ENCODE data around the gene PADI4. TPM values are rescaled to one million over a fixed set of nuclear protein-coding genes. Genes with fewer than 3 reads are reported as not detected.
"Not testable (repeated sequence)": the region's sequence is repeated elsewhere in the genome, so short reads cannot be mapped to it uniquely, and the experiment has no call there.

Gene PADI4
- total and polyA plus RNA-seq, 4 donors = 0.11 to 11.2 (median 0.89) TPM; not detected in 1

GRCh38 chr1:17397910-17398695 lies 90.1 kb downstream of the PADI4 start:
- H3K9me3 ChIP-seq (ENCODE audit: control insufficient read depth, insufficient read depth, low read length) = no peaks in the 10 kb centered on the region
- H3K4me1 ChIP-seq (ENCODE audit: control insufficient read depth, insufficient read depth, low read length) = no peaks in the 10 kb centered on the region
- H3K36me3 ChIP-seq (ENCODE audit: control insufficient read depth, insufficient read depth, low read length) = no peaks in the 10 kb centered on the region
- 90% methylated on average over 3 of the region's 7 CpGs for WGBS (ENCODE audit: insufficient coverage)
- no peaks in the 10 kb centered on the region for H3K27me3 ChIP-seq (ENCODE audit: control insufficient read depth, insufficient read depth, low read length)
- H3K4me3 ChIP-seq (ENCODE audit: low read depth, low read length) = no peak overlapping the region
- no peak for DNase-seq (ENCODE audit: low read depth in 4 of 6, low spot score in 6 of 6)
- no peak overlapping the region for H3K27ac ChIP-seq (ENCODE audit: low read depth, low read length)

DNA sequence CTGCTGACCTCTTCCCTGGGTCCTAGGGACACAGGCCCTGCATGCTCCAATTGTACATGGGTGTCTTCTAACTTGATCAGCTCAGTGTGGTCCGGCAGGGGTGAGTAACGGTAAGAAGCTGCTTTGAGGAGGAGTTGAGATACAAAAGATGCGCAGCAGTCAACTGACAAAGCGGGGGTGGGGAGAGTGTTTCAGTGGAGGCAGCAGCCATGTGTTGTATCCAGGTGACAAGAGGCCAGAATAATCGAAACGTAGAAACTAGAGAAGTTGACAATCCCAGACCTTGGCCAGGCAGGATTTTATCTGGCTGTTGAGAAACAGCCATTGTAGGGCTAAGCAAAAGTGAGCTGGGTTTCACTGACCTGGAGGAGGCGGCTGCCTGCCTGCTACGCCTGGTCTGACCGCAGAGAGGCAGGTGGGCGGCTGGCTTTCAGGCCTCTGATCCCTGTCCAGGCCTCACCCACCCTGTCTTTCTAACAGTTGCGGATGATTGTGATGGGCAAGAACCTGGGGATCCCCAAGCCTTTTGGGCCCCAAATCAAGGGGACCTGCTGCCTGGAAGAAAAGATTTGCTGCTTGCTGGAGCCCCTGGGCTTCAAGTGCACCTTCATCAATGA lies 92.8 kb downstream of the PADI4 start:
- H3K4me3 ChIP-seq (ENCODE audit: low read depth, low read length) = no peak overlapping the region
- H3K4me1 ChIP-seq (ENCODE audit: control insufficient read depth, insufficient read depth, low read length) = peaks cover 2% of the 10 kb centered on the region
- no peaks in the 10 kb centered on the region for H3K9me3 ChIP-seq (ENCODE audit: control insufficient read depth, insufficient read depth, low read length)
- 72% methylated on average over 10 of the region's 11 CpGs for WGBS (ENCODE audit: insufficient coverage)
- H3K36me3 ChIP-seq (ENCODE audit: control insufficient read depth, insufficient read depth, low read length) = peaks cover 4% of the 10 kb centered on the region
- no peak for DNase-seq (ENCODE audit: low read depth in 4 of 6, low spot score in 6 of 6)
- no peak overlapping the region for H3K27ac ChIP-seq (ENCODE audit: low read depth, low read length)
- no peaks in the 10 kb centered on the region for H3K27me3 ChIP-seq (ENCODE audit: control insufficient read depth, insufficient read depth, low read length)

- H3K27ac ChIP-seq (ENCODE audit: low read depth, low read length) = no peak overlapping the region
- no peak overlapping the region for H3K4me3 ChIP-seq (ENCODE audit: low read depth, low read length)
- H3K27me3 ChIP-seq (ENCODE audit: control insufficient read depth, insufficient read depth, low read length) = no peaks in the 10 kb centered on the region
- no peaks in the 10 kb centered on the region for H3K9me3 ChIP-seq (ENCODE audit: control insufficient read depth, insufficient read depth, low read length)
- peaks cover 10% of the 10 kb centered on the region for H3K36me3 ChIP-seq (ENCODE audit: control insufficient read depth, insufficient read depth, low read length)
- 54% methylated on average over 2 of the region's 4 CpGs for WGBS (ENCODE audit: insufficient coverage)
- peaks cover 8% of the 10 kb centered on the region for H3K4me1 ChIP-seq (ENCODE audit: control insufficient read depth, insufficient read depth, low read length)
- DNase-seq (ENCODE audit: low read depth in 4 of 6, low spot score in 6 of 6) = no peak
These were observed 93.8 kb downstream of the PADI4 start for GRCh38 chr1:17401841-17402240.

DNA sequence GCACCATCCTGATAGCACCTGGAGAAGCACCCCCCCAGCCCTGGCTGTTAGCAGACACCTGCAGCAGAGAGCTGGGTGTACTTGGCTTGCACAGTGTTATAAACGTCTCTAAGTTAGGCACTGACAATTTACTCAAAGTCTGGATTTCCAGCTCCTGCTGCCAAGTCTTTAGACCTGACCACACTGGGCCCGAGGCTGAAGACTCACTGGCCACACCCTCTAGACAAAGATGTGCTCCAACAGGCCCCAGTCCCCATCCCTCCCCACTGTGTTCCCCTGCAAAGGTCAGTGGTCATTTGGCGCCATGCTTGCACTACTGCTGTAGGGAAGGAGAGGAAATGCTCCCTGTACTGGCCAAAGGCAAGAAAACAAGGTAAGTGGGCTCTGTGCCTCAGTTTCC lies 95.1 kb downstream of the PADI4 start:
- WGBS (ENCODE audit: insufficient coverage) = 41% methylated on average over 3 of the region's 3 CpGs

DNA sequence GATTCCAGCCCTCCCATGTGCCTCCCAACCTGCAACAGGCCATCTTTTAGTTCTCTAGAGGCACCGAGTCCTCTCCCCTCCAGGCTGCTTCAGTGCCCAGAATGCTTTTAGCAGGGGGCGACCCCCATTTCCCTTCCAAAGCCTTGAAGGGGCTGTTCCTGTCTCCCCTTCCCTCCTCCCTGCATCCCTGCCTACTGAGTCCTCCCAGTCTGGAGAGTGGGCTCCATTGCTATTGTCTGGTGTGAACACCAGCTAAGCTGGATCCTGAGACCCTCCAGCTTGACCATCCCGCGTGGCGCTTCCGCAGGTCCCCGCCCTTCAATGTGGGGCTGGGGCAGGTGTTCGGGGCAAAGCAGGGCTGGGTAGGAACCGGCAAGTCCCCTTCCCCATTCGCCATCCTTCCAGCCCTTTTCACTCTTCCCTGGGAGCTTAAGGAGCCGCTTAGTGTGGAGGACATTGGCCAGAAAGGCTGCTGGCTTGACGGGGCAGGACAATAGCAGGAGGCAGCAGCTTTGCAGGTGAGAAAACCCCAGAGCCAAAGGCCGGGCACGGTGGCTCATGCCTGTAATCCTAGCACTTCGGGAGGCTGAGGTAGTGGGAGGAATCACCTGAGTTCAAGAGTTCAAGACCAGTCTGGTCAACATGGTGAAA lies 96.2 kb downstream of the PADI4 start:
- H3K4me1 ChIP-seq (ENCODE audit: control insufficient read depth, insufficient read depth, low read length) = peaks cover 8% of the 10 kb centered on the region
- no peaks in the 10 kb centered on the region for H3K9me3 ChIP-seq (ENCODE audit: control insufficient read depth, insufficient read depth, low read length)
- no peaks in the 10 kb centered on the region for H3K27me3 ChIP-seq (ENCODE audit: control insufficient read depth, insufficient read depth, low read length)
- WGBS (ENCODE audit: insufficient coverage) = 71% methylated on average over 12 of the region's 15 CpGs
- H3K27ac ChIP-seq (ENCODE audit: low read depth, low read length) = no peak overlapping the region
- no peak overlapping the region for H3K4me3 ChIP-seq (ENCODE audit: low read depth, low read length)
- DNase-seq (ENCODE audit: low read depth in 4 of 6, low spot score in 6 of 6) = no peak
- peaks cover 29% of the 10 kb centered on the region for H3K36me3 ChIP-seq (ENCODE audit: control insufficient read depth, insufficient read depth, low read length)

More for the DNA sequence above, 95.1 kb downstream of the PADI4 start:
- Histone ChIP-seq H3K9me3 (ENCODE audit: control insufficient read depth, insufficient read depth, low read length) (no peaks in the 10 kb centered on the region), H3K4me1 (ENCODE audit: control insufficient read depth, insufficient read depth, low read length) (peaks cover 8% of the 10 kb centered on the region), H3K27ac (ENCODE audit: low read depth, low read length) (no peak overlapping the region), H3K36me3 (ENCODE audit: control insufficient read depth, insufficient read depth, low read length) (peaks cover 18% of the 10 kb centered on the region), H3K4me3 (ENCODE audit: low read depth, low read length) (no peak overlapping the region), H3K27me3 (ENCODE audit: control insufficient read depth, insufficient read depth, low read length) (no peaks in the 10 kb centered on the region)
- no peak for DNase-seq (ENCODE audit: low read depth in 4 of 6, low spot score in 6 of 6)

DNA sequence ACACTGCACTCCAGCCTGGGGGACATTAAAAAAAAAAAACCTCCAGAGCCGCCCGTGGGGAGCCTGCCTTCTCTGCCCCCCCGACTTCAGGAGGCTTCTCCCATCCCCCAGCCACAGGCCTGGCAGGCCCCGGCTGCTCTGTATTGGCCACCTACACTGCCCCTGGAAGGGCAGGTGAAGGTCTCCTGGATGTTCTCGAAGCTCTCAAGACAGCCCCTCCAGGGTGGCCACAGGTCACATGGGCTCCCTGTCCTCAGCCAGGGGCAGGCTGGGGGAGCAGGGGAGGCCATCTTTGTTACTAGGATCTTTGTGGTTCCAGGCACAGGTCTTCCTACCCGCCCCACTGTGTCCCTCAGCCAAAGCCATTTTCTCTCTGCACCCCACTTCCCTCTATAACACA lies 96.8 kb downstream of the PADI4 start:
- Histone ChIP-seq H3K9me3 (ENCODE audit: control insufficient read depth, insufficient read depth, low read length) (no peaks in the 10 kb centered on the region), H3K4me3 (ENCODE audit: low read depth, low read length) (no peak overlapping the region), H3K36me3 (ENCODE audit: control insufficient read depth, insufficient read depth, low read length) (peaks cover 35% of the 10 kb centered on the region), H3K4me1 (ENCODE audit: control insufficient read depth, insufficient read depth, low read length) (peaks cover 8% of the 10 kb centered on the region), H3K27me3 (ENCODE audit: control insufficient read depth, insufficient read depth, low read length) (no peaks in the 10 kb centered on the region), H3K27ac (ENCODE audit: low read depth, low read length) (no peak overlapping the region)
- WGBS (ENCODE audit: insufficient coverage) = 78% methylated on average over 3 of the region's 6 CpGs
- no peak for DNase-seq (ENCODE audit: low read depth in 4 of 6, low spot score in 6 of 6)

DNA sequence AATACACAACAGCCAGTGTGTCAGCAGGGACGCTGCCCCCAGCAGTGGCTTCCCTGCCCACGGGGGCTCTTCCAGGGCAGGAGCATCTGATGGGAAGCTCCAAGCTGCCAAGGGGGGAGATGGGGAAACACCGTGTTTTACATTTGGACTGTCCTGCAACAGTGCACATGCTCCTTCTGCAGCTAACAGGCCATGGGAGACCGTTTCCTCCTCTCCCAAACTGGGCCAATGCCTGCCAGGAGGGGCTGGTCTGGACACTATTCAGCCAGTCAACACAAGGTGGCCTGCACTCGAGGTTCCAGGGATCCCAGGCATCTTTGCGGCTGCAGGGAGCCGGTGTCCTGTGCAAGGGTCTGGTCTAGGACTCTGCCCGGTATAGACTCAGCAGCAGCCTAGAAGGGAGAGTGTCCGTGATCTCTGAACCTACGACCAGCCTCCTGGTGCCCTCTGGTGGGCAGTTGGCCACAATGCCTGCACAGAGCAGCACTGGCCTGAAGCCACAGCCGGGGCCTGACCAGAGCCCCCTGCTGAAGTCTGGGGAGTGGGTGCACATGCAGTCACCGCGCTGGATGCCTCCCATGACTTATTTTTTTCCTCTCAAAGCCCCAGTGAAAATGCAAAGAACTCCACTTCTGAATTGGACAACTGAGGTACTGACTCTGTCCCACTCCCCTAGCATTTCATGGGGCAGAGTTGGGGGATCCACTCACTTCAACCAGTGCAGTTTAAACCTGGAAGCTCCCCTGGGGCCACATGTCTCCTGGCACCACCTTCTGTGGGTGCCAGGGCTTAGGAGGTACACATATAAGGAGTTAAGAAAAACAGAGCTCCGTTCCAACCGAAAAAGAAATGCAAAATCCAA lies 98.1 kb downstream of the PADI4 start:
- peak; percentile 31 to 88 (median 46) for DNase-seq (ENCODE audit: low read depth in 4 of 6, low spot score in 6 of 6)
- Histone ChIP-seq H3K4me1 (ENCODE audit: control insufficient read depth, insufficient read depth, low read length) (peaks cover 8% of the 10 kb centered on the region), H3K27me3 (ENCODE audit: control insufficient read depth, insufficient read depth, low read length) (no peaks in the 10 kb centered on the region), H3K27ac (ENCODE audit: low read depth, low read length) (no peak overlapping the region), H3K9me3 (ENCODE audit: control insufficient read depth, insufficient read depth, low read length) (no peaks in the 10 kb centered on the region), H3K36me3 (ENCODE audit: control insufficient read depth, insufficient read depth, low read length) (peaks cover 47% of the 10 kb centered on the region), H3K4me3 (ENCODE audit: low read depth, low read length) (no peak overlapping the region)
- 36% methylated on average over 13 of the region's 15 CpGs for WGBS (ENCODE audit: insufficient coverage)

- H3K27ac ChIP-seq (ENCODE audit: low read depth, low read length); H3K9me3 ChIP-seq (ENCODE audit: control insufficient read depth, insufficient read depth, low read length); DNase-seq (ENCODE audit: low read depth in 4 of 6, low spot score in 6 of 6); H3K27me3 ChIP-seq (ENCODE audit: control insufficient read depth, insufficient read depth, low read length); H3K4me3 ChIP-seq (ENCODE audit: low read depth, low read length); H3K4me1 ChIP-seq (ENCODE audit: control insufficient read depth, insufficient read depth, low read length): not testable (repeated sequence)
- 83% methylated on average over 7 of the region's 16 CpGs for WGBS (ENCODE audit: insufficient coverage)
- peaks cover 52% of the 10 kb centered on the region for H3K36me3 ChIP-seq (ENCODE audit: control insufficient read depth, insufficient read depth, low read length)
These were observed 98.9 kb downstream of the PADI4 start for GRCh38 chr1:17406760-17407475.

Measured in spinal cord (tissue), 10 donors.